ENCODE data around the gene GIMAP7. TPM values are rescaled to one million over a fixed set of nuclear protein-coding genes. Genes with fewer than 3 reads are reported as not detected.

GIMAP7 gene
- total and polyA plus RNA-seq, 7 experiments from 2014 or later: 66.3 to 1,293 (median 549) TPM

DNA sequence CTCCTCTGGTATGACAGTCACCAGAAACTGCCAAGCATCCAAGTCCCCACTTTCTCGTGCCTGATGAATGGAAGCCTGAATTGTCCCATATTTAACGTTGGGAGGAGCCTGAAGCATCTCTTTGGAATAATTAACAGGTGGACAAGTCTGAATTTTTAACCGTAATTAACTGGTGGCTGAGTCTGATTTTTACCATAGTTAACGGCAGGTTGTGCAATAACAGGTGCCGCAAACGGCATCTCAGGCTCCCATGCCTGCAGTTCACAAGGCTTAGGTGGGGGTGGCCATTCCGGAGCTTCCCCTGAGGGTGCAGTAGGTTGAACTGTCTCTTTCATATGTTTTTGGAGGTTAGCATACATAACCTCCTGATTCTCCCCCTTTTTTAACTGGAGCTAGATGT is 50.6 kb downstream of the GIMAP7 start:
- DNase-seq (no peak), ATAC-seq (no peak)
- Mint-ChIP-seq H3K27me3 (no peaks in the 10 kb centered on the region), H3K9me3 (peaks cover 0 to 37% (median 26%) of the 10 kb centered on the region in 11 donors), H3K36me3 (peaks cover 24 to 60% (median 42%) of the 10 kb centered on the region in 5 donors), H3K4me1 (peaks cover 41 to 89% (median 78%) of the 10 kb centered on the region in 7 donors), H3K27ac (peak overlapping the region; percentile 67 to 97 (median 95)), H3K4me3 (peak overlapping the region; percentile 69 to 96 (median 80))
- Histone ChIP-seq H3K27ac (ENCODE audit: low read depth, low read length) (peak overlapping the region; percentile 84), H3K27me3 (ENCODE audit: control insufficient read depth in 2 of 2, insufficient read depth in 2 of 2, low read length in 2 of 2) (no peaks in the 10 kb centered on the region), H3K4me1 (ENCODE audit: control insufficient read depth in 2 of 2, insufficient read depth in 2 of 2, low read length in 2 of 2) (peaks cover 46 to 68% of the 10 kb centered on the region in 2 donors), H3K36me3 (ENCODE audit: control insufficient read depth in 2 of 3, insufficient read depth in 3 of 3, low read length in 3 of 3) (peaks cover 3 to 11% (median 6%) of the 10 kb centered on the region in 3 experiments), H3K9me3 (ENCODE audit: control insufficient read depth in 2 of 3, low read length in 3 of 3) (peaks cover 4 to 16% (median 9%) of the 10 kb centered on the region in 3 experiments), H3K4me3 (ENCODE audit: low read length) (peak overlapping the region; percentile 21)
- POLR2A ChIA-PET: interaction anchor here (1.0 to 16.1 kb wide), 17 partner anchors 12 to 191 kb away, joined by 3 to 526 read pairs (median 32); partner anchors contain the start of genes GIMAP1, GIMAP2, GIMAP6 and GIMAP7
- CTCF ChIA-PET: interaction anchor here (1.5 to 2.0 kb wide), 2 partner anchors 115 to 116 kb away, joined by 5 to 9 read pairs; partner anchors contain the start of gene GIMAP8
- intact Hi-C loops (cut with micrococcal nuclease): loop anchor here in 1 of 2 donors (10.0 kb wide), 1 partner anchor 280 kb away; no protein-coding TSS in a partner anchor

DNA sequence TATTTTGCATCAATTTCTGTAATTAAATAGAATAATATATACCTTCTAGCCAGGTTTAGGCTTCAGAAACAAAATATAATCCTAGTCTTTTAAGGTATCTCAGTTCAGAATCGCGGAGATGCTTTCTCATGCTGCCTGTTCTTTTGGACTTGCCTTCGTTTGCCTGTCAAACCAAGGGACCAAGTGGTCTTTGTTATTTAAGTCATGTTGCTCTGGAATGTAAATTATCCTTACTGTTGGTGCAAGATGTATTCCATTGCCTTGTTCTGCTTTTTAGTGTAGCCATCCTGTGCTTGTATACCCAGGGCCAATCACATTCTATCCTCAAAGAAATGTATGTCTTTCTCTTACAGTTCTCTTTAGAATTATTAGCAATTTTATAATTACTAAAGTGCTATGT is 51.5 kb downstream of the GIMAP7 start:
- Mint-ChIP-seq H3K27ac (peak overlapping the region; percentile 92 to 99 (median 97)), H3K27me3 (no peaks in the 10 kb centered on the region), H3K9me3 (peaks cover 0 to 37% (median 26%) of the 10 kb centered on the region in 11 donors), H3K36me3 (peaks cover 26 to 60% (median 43%) of the 10 kb centered on the region in 5 donors), H3K4me1 (peaks cover 42 to 89% (median 75%) of the 10 kb centered on the region in 7 donors), H3K4me3 (peak overlapping the region; percentile 79 to 99 (median 96))
- Histone ChIP-seq H3K36me3 (ENCODE audit: control insufficient read depth in 2 of 3, insufficient read depth in 3 of 3, low read length in 3 of 3) (peaks cover 12 to 20% (median 15%) of the 10 kb centered on the region in 3 experiments), H3K27me3 (ENCODE audit: control insufficient read depth in 2 of 2, insufficient read depth in 2 of 2, low read length in 2 of 2) (no peaks in the 10 kb centered on the region), H3K27ac (ENCODE audit: low read depth, low read length) (peak overlapping the region; percentile 84), H3K4me1 (ENCODE audit: control insufficient read depth in 2 of 2, insufficient read depth in 2 of 2, low read length in 2 of 2) (peaks cover 53 to 68% of the 10 kb centered on the region in 2 donors), H3K4me3 (ENCODE audit: low read length) (peak overlapping the region; percentile 92), H3K9me3 (ENCODE audit: control insufficient read depth in 2 of 3, low read length in 3 of 3) (peaks cover 0 to 17% (median 12%) of the 10 kb centered on the region in 3 experiments)
- POLR2A ChIA-PET: interaction anchor here (0.9 to 16.1 kb wide), 23 partner anchors 13 to 197 kb away, joined by 3 to 526 read pairs (median 71); partner anchors contain the start of genes GIMAP1, GIMAP2, GIMAP5 and GIMAP6
- DNase-seq (no peak), ATAC-seq (no peak)
- intact Hi-C loops (cut with micrococcal nuclease): loop anchor here (2.0 to 10.0 kb wide), 2 partner anchors 13 to 281 kb away; no protein-coding TSS in a partner anchor
- CTCF ChIA-PET: interaction anchor here (2.0 to 6.2 kb wide), 3 partner anchors 115 to 190 kb away, joined by 8 to 56 read pairs (median 23); partner anchors contain the start of genes GIMAP1 and GIMAP8

DNA sequence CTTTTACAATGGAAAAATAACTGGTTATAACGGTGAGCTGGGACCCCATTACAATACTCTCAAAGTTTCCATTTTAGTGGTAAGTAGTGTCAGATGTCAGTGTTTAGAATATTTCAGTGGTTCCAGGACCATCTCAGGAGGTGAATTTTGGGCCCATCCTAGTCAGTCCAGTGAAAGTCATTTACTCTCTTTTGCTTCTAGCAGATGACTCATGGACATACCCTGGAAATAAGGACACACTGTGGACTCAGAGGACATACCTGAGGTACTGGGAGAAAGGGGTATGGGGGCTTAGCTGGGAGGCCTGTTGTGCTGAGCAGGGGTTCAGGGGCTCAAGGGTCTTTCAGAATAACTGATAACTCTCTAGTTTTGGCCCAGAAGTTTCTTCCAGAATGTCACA is 51.9 kb downstream of the GIMAP7 start:
- no peaks in the 10 kb centered on the region for H3K27me3 Mint-ChIP-seq
- H3K4me1 ChIP-seq (ENCODE audit: control insufficient read depth in 2 of 2, insufficient read depth in 2 of 2, low read length in 2 of 2): peaks cover 48 to 68% of the 10 kb centered on the region in 2 donors
- peak overlapping the region; percentile 87 to 99 (median 96) for H3K4me3 Mint-ChIP-seq
- peaks cover 0 to 37% (median 27%) of the 10 kb centered on the region in 11 donors for H3K9me3 Mint-ChIP-seq
- POLR2A ChIA-PET: interaction anchor here (0.6 to 16.1 kb wide), 38 partner anchors 8 to 197 kb away, joined by 3 to 526 read pairs (median 12); partner anchors contain the start of genes GIMAP1, GIMAP2, GIMAP5 and GIMAP6
- peaks cover 16 to 24% (median 20%) of the 10 kb centered on the region in 3 experiments for H3K36me3 ChIP-seq (ENCODE audit: control insufficient read depth in 2 of 3, insufficient read depth in 3 of 3, low read length in 3 of 3)
- peaks cover 28 to 61% (median 46%) of the 10 kb centered on the region in 5 donors for H3K36me3 Mint-ChIP-seq
- no peaks in the 10 kb centered on the region for H3K27me3 ChIP-seq (ENCODE audit: control insufficient read depth in 2 of 2, insufficient read depth in 2 of 2, low read length in 2 of 2)
- CTCF ChIA-PET: interaction anchor here (0.7 to 6.2 kb wide), 13 partner anchors 14 to 189 kb away, joined by 3 to 56 read pairs (median 6); partner anchors contain the start of genes GIMAP1, GIMAP7 and GIMAP8
- peaks cover 41 to 86% (median 73%) of the 10 kb centered on the region in 7 donors for H3K4me1 Mint-ChIP-seq
- H3K4me3 ChIP-seq (ENCODE audit: low read length): peak overlapping the region; percentile 92
- ATAC-seq (no peak), DNase-seq (no peak)
- H3K9me3 ChIP-seq (ENCODE audit: control insufficient read depth in 2 of 3, low read length in 3 of 3): peaks cover 1 to 17% (median 16%) of the 10 kb centered on the region in 3 experiments
- H3K27ac Mint-ChIP-seq: peak overlapping the region; percentile 92 to 99 (median 97)
- H3K27ac ChIP-seq (ENCODE audit: low read depth, low read length): peak overlapping the region; percentile 84
- intact Hi-C loops (cut with micrococcal nuclease): loop anchor here (2.0 to 10.0 kb wide), 2 partner anchors 14 to 282 kb away; no protein-coding TSS in a partner anchor

DNA sequence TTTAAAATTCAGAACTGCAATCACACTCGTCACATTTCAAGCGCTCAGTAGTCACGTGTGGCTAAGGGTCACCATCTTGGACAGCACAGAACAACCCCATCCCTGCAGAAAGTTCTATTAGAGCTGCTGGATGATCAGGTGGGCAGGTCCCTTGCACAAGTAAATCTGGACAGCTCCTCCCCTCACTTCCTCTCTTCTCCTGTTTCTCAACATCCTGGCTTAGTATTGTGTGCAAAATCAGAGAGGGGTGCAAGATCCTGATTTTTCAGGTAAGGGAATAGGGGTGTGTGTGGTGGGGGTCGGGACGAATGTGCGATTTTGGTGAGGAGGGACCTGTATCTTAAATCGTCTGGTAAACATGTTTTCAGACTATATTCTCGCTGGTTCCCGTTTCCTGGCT is 52.5 kb downstream of the GIMAP7 start, which contains the start of gene GIMAP4:
Gene GIMAP4, plus strand, starts transcription at position 222 of the 400 bp plus-strand sequence. CDS start 2,512 bp downstream, outside the sequence.
- H3K27me3 ChIP-seq (ENCODE audit: control insufficient read depth in 2 of 2, insufficient read depth in 2 of 2, low read length in 2 of 2): no peaks in the 10 kb centered on the region
- ATAC-seq: peak; percentile 58
- H3K27ac Mint-ChIP-seq: peak within 1 kb of the TSS; percentile 92 to 99 (median 97)
- H3K27ac ChIP-seq (ENCODE audit: low read depth, low read length): peak within 1 kb of the TSS; percentile 84
- peaks cover 22 to 30% (median 26%) of the 10 kb centered on the region in 3 experiments for H3K36me3 ChIP-seq (ENCODE audit: control insufficient read depth in 2 of 3, insufficient read depth in 3 of 3, low read length in 3 of 3)
- POLR2A ChIA-PET: interaction anchor here (0.6 to 16.1 kb wide), 45 partner anchors 8 to 244 kb away, joined by 3 to 526 read pairs (median 9); partner anchors contain the start of genes ACTR3C, GIMAP1, GIMAP2 and GIMAP5
- H3K9me3 Mint-ChIP-seq: peaks cover 0 to 37% (median 29%) of the 10 kb centered on the region in 11 donors
- H3K9me3 ChIP-seq (ENCODE audit: control insufficient read depth in 2 of 3, low read length in 3 of 3): peaks cover 7 to 23% (median 22%) of the 10 kb centered on the region in 3 experiments
- DNase-seq: peak in 4 of 9 donors; percentile 21 to 53 (median 42)
- CTCF ChIA-PET: interaction anchor here (0.5 to 6.2 kb wide), 25 partner anchors 14 to 189 kb away, joined by 3 to 56 read pairs (median 4); partner anchors contain the start of genes GIMAP1, GIMAP5, GIMAP6 and GIMAP7
- H3K4me1 Mint-ChIP-seq: peaks cover 39 to 81% (median 70%) of the 10 kb centered on the region in 7 donors
- H3K4me1 ChIP-seq (ENCODE audit: control insufficient read depth in 2 of 2, insufficient read depth in 2 of 2, low read length in 2 of 2): peaks cover 45 to 68% of the 10 kb centered on the region in 2 donors
- peaks cover 31 to 62% (median 49%) of the 10 kb centered on the region in 5 donors for H3K36me3 Mint-ChIP-seq
- H3K4me3 ChIP-seq (ENCODE audit: low read length): peak within 1 kb of the TSS; percentile 92
- intact Hi-C loops (cut with micrococcal nuclease): loop anchor here (1.0 to 10.0 kb wide), 4 partner anchors 14 to 282 kb away; partner anchors contain the start of gene GIMAP8 (in 1 of the 2)
- no peaks in the 10 kb centered on the region for H3K27me3 Mint-ChIP-seq
- peak within 1 kb of the TSS; percentile 87 to 99 (median 96) for H3K4me3 Mint-ChIP-seq

DNA sequence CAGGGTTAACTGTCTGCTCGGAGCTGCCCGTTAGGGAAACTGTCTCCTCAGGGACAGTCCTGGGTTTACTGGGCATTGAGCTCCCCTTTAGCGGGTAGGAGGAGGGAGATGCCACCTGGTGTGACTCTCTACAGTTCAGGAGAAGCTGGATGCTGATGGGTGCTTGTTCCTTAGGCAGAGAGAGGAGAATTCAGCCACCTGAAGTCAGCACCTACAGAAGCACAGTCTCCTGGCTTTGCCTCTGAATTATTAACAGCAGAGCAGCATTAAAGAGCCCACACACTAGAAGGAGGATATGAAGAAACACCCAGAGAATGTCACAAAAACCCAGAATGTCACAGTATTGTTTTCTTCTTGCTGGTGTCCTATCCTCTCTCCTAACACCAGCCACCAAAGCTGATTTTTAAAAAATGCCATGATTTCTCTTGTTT is 53.2 kb downstream of the GIMAP7 start:
- Histone ChIP-seq H3K27ac (ENCODE audit: low read depth, low read length) (peak overlapping the region; percentile 84), H3K4me1 (ENCODE audit: control insufficient read depth in 2 of 2, insufficient read depth in 2 of 2, low read length in 2 of 2) (peaks cover 37 to 66% of the 10 kb centered on the region in 2 donors), H3K27me3 (ENCODE audit: control insufficient read depth in 2 of 2, insufficient read depth in 2 of 2, low read length in 2 of 2) (no peaks in the 10 kb centered on the region), H3K36me3 (ENCODE audit: control insufficient read depth in 2 of 3, insufficient read depth in 3 of 3, low read length in 3 of 3) (peaks cover 29 to 38% (median 33%) of the 10 kb centered on the region in 3 experiments), H3K9me3 (ENCODE audit: control insufficient read depth in 2 of 3, low read length in 3 of 3) (peaks cover 11 to 30% (median 30%) of the 10 kb centered on the region in 3 experiments), H3K4me3 (ENCODE audit: low read length) (peak overlapping the region; percentile 92)
- ChIA-PET POLR2A (interaction anchor here (0.7 to 16.1 kb wide), 46 partner anchors 8 to 245 kb away, joined by 3 to 526 read pairs (median 10); partner anchors contain the start of genes ACTR3C, GIMAP1, GIMAP2 and GIMAP5), CTCF (interaction anchor here (0.5 to 6.2 kb wide), 27 partner anchors 15 to 188 kb away, joined by 3 to 56 read pairs (median 5); partner anchors contain the start of genes GIMAP1, GIMAP6, GIMAP7 and GIMAP8)
- peaks cover 6 to 45% (median 36%) of the 10 kb centered on the region in 11 donors for H3K9me3 Mint-ChIP-seq
- DNase-seq: peak in 4 of 9 donors; percentile 37 to 51 (median 42)
- H3K4me3 Mint-ChIP-seq: peak overlapping the region; percentile 87 to 99 (median 96)
- ATAC-seq: peak; percentile 38
- intact Hi-C loops (cut with micrococcal nuclease): loop anchor here (1.0 to 10.0 kb wide), 18 partner anchors 15 to 283 kb away; partner anchors contain the start of genes GIMAP1 (in 2 of the 2), GIMAP5 (in 2 of the 2), GIMAP8 (in 2 of the 2) and GIMAP2 (in 1 of the 2)
- H3K36me3 Mint-ChIP-seq: peaks cover 38 to 63% (median 56%) of the 10 kb centered on the region in 5 donors
- H3K27ac Mint-ChIP-seq: peak overlapping the region; percentile 92 to 99 (median 97)
- peaks cover 41 to 81% (median 70%) of the 10 kb centered on the region in 7 donors for H3K4me1 Mint-ChIP-seq
- no peaks in the 10 kb centered on the region for H3K27me3 Mint-ChIP-seq
